Measurements from ENCODE around the gene TCAF1.
A peak's percentile ranks its signal among the peaks of the same experiment; 100 is the strongest.
"Not testable (repeated sequence)": the region's sequence is repeated elsewhere in the genome, so short reads cannot be mapped to it uniquely, and the experiment has no call there.

Gene TCAF1

GRCh38 chr7:143849785-143850479 lies 52.0 kb downstream of the TCAF1 start:
- DNase-seq = no peak

- DNase-seq = no peak
Observed at GRCh38 chr7:143848192-143848591, 53.8 kb downstream of the TCAF1 start.

GRCh38 chr7:143846692-143847091 lies 55.3 kb downstream of the TCAF1 start:
- DNase-seq = no peak

- DNase-seq = not testable (repeated sequence)
Observed at GRCh38 chr7:143841696-143842095, 60.3 kb downstream of the TCAF1 start.

GRCh38 chr7:143840062-143840461 lies 61.9 kb downstream of the TCAF1 start:
- DNase-seq = not testable (repeated sequence)

GRCh38 chr7:143837223-143837622 lies 64.8 kb downstream of the TCAF1 start:
- not testable (repeated sequence) for DNase-seq

- peak; percentile 54 to 59 for DNase-seq
Observed at GRCh38 chr7:143836622-143837021, 65.4 kb downstream of the TCAF1 start.

- DNase-seq = not testable (repeated sequence)
Observed at GRCh38 chr7:143836088-143836487, 65.9 kb downstream of the TCAF1 start.

- not testable (repeated sequence) for DNase-seq
Observed at GRCh38 chr7:143826578-143826977, 75.4 kb downstream of the TCAF1 start.

GRCh38 chr7:143824295-143825135 lies 77.5 kb downstream of the TCAF1 start:
- not testable (repeated sequence) for DNase-seq

GRCh38 chr7:143823634-143824294 lies 78.2 kb downstream of the TCAF1 start:
- not testable (repeated sequence) for DNase-seq

GRCh38 chr7:143821392-143822277 lies 80.3 kb downstream of the TCAF1 start:
- not testable (repeated sequence) for DNase-seq

- DNase-seq = not testable (repeated sequence)
Observed at GRCh38 chr7:143817873-143818272, 84.1 kb downstream of the TCAF1 start.

GRCh38 chr7:143816471-143817133 lies 85.4 kb downstream of the TCAF1 start:
- DNase-seq = not testable (repeated sequence)

GRCh38 chr7:143810639-143811038 lies 91.3 kb downstream of the TCAF1 start:
- not testable (repeated sequence) for DNase-seq

GRCh38 chr7:143806664-143807071 lies 95.3 kb downstream of the TCAF1 start:
- DNase-seq = not testable (repeated sequence)

All from SHP77 (cell line).